Superior temporal gyrus (tissue), 1 donor: ENCODE measurements around the gene TMEM209.
"Not testable (repeated sequence)": the region's sequence is repeated elsewhere in the genome, so short reads cannot be mapped to it uniquely, and the experiment has no call there.

Experiments
- DNase-seq: peaks from one replicate; pipeline ENCODE4 v3.0.0-alpha.2; 2016; ENCODE audit errors: extremely low spot score

Gene TMEM209

GRCh38 chr7:130218806-130219620 lies 13.8 kb upstream of the TMEM209 start:
- no peak for DNase-seq

- DNase-seq = no peak
Observed at GRCh38 chr7:130216750-130217149, 11.5 kb upstream of the TMEM209 start.

DNA sequence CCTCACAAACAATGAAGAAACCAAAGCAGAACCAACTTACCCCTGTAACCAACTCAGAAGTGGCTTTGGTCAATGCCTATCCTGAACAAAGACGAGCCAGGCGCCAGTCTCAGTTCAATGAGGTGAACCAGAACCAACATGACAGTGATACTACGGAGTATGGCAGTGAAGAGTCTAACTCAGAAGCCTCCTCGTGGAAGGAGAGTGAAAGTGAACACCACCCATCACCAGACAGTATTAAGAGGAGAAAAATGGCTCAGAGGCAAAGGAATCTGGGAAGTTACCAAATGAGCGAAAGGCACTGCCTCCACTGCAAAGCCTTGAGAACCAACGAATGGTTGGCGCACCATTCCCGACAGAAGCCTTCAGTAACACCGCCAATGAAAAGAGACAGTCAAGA lies 10.8 kb upstream of the TMEM209 start:
- DNase-seq = no peak

DNA sequence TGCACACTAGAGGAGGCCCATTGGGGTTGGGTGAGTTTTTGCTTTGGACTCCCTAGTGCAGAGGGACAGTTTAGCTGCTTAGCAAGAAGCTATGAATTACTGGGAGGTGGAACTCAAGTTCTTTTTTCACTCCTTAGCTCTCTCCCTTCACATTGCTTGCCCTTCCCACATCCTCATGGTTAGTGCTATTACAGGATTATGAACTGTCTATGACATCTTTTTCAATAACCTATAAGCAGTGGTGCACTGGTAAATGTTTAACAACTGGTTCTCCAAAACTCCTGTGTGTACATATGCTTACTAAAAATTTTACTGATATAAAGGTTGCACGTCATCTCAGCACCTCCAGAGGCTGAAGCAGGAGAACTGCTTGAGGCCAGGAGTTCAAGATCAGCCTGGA lies 8.6 kb upstream of the TMEM209 start:
- DNase-seq = no peak

- no peak for DNase-seq
Observed at GRCh38 chr7:130210181-130210935, 5.2 kb upstream of the TMEM209 start.

GRCh38 chr7:130208516-130208915 lies 3.3 kb upstream of the TMEM209 start:
- no peak for DNase-seq

DNA sequence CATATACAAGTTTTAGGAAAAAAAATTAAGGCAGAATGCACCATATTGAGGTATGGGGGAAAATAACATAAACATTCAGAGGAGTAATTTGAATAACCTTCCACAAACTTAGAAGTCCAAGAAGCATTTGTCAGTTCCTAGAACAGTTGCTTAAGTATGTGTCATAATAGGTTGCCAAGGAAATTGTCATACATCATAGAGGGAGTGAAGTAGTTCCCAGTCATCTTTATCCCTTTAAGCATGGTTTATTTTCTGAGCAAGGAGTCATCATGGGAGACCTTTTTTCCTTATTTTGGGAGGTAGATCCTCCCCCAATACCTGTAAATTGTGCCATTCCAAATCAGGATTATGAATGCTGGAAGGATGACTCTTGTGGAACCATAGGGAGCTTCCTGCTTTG lies 2.4 kb upstream of the TMEM209 start, which contains the start of gene SSMEM1:
Gene SSMEM1, plus strand, starts transcription at position 219 of the 400 bp plus-strand sequence. Its CDS starts 51 bp downstream, at position 270.
- DNase-seq = no peak

GRCh38 chr7:130207033-130207432 lies 1.8 kb upstream of the TMEM209 start:
- DNase-seq = no peak

DNA sequence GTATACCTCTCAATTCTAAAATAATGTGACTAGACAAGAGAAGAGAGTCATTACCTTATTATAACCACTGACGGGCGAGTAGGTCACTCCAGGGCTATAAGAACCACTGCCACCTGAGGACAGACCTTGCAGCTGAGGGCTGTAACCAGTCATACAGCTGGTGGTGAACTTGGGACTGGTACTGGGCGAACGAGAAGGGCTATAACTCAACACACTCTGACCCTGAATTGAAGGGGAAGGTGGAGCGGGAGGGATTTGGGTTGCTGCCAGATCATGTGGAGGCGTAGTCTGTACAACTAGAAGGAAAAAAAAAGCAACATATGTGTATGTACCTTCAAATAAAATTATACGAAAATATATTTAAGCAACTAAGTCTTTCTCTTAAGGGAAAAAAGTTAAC lies 3.4 kb downstream of the TMEM209 start:
- DNase-seq = no peak

GRCh38 chr7:130197094-130197493 lies 8.1 kb downstream of the TMEM209 start:
- DNase-seq = no peak

DNA sequence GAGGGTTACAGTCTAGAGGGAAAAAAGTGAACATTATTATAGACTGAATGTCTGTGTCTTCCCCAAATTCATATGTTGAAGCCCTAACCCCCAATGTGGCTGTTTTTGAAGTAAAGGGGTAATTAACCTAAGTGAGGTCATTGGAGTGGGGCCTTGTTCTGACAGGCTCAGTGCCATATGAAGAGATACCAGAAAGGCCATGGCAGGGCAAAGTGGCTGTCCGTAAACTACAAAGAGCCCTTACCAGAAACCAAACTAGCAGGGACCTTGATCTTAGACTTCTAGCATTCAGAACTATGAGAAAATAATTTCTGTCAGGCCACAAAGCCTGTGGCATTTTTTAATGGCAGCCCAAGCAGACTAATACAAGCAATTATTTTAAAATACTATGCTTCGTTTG lies 8.7 kb downstream of the TMEM209 start:
- DNase-seq = no peak

DNA sequence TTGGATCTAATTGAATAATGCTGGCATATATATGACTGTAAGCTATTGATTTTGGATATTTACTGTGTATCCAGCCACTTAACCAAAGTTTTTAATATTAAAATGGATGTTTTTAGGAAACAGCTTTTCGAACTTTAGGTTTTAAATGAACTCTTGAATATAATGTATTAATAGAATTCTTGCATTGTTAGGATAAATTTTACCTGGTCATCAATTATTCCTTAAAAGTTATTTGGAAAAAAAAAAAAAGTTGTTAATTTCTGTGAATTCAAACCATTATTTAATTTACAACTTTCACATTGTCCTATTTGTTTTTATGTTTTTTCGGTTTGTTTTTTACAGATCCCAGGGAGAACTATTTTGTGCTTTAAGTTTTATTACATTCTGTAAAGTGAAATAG lies 9.8 kb downstream of the TMEM209 start:
- no peak for DNase-seq

- no peak for DNase-seq
Observed at GRCh38 chr7:130191791-130192190, 13.4 kb downstream of the TMEM209 start.

DNA sequence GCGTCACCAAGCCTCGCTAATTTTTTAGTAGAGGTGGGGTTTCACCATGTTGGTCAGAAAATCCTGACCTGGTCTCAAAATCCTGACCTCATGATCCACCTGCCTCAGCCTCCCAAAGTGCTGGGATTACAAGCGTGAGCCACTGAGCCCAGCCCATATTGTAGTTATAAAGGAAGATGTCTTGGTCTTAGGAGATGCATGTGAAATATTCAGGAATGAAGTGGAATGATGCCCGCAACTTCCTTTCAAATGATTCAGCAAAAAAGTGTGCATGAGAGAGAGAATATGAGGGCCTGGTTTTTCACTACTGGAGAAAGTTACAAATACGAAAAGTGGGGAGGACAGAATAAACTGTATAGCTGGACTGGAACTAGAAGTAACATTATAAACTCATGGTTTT lies 15.9 kb downstream of the TMEM209 start:
- DNase-seq = no peak

GRCh38 chr7:130187360-130187759 lies 17.8 kb downstream of the TMEM209 start:
- DNase-seq = no peak

DNA sequence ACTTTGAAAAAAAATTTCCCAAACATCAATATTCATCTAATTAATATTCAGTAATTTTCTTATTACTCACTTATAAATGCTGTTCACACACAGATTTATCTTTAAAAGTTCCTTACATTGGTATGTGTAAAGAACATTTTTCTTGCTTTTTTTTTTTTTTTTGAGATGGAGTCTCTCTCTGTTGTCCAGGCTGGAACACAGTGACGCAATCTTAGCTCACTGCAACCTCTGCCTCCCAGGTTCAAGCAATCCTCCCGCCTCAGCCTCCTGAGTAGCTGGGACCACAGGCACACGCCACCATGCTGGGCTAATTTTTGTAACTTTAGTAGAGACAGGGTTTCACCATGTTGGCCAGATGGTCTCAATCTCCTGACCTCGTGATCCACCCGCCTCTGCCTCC lies 20.9 kb downstream of the TMEM209 start:
- DNase-seq = not testable (repeated sequence)

DNA sequence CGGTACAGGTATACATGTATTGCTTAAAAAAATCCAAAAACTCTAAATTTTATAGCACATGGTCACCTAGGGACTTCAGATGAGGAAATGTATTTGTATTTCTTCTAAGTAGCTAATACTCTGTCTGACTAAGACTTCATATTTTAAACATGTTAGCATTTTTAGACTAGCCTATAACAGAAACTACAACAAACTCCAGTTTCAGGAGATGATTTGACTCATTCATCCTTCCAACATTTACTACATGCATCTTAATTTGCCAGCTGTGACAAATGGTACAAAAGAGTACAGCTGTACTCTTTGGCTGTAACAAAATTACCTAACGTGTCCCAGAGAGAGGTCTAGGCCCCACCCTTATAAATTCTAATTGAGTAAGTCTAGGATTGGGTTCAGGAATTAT lies 22.2 kb downstream of the TMEM209 start:
- no peak for DNase-seq

DNA sequence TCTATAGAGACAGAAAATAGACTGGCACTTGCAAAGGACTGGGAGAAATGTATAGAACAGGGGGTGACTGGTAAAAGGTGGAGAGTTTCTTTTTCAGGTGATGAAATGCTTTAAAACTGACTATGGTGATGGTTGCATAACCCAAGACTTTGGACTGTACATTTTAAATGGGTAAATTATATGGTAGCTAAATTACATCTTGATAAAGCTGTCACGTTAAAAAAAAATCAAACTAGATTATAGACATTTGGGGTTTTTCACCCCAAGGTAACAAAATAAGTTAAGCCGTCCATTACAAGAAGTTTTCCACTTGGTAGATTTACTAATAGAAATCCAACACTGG lies 24.0 kb downstream of the TMEM209 start:
- no peak for DNase-seq

DNA sequence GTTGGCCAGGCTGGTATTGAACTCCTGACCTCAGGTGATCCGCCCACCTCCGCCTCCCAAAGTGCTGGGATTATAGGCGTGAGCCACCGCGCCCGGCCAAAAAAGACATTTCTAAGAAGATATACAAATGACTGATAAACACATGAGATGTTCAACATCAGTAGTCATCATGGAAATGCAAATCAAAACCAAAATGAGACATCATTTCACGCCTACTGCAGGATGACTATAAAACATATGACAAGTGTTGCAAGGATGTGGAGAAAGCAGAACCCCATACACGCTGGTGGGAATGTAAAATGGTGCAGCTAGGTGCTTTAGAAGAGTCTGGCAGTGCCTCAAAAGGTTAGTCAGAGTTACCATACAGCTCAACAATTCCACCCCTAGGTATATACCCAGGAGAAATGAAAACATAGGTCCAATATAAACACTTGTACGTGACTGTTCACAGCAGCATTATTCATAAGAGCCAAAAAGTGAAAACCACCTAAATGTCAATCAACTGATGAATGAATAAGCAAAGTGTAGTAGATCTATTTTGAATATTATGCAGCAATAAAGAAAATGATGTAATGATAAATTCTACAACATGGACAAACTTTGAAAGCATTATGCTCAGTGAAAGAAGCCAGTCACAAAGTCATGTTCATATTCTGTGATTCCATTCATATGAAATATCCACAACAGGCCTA lies 24.5 kb downstream of the TMEM209 start:
- no peak for DNase-seq

DNA sequence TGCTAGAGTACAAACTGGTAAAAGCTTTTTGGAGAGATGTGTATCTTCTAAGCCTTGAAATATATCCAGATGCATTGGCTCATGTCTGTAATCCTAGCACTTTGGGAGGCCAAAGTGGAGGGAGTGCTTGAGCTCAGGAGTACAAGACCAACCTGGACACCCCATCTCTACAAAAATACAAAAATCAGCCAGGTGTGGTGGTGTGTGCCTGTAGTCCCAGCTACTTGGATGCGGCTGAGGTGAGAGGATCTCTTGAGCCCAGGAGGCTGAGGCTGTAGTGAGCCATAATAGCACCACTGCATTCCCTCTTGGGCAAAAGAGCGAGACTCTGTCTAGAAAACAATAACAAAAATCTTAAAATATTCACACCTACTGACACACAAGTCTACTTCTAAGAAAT lies 25.6 kb downstream of the TMEM209 start:
- no peak for DNase-seq

DNA sequence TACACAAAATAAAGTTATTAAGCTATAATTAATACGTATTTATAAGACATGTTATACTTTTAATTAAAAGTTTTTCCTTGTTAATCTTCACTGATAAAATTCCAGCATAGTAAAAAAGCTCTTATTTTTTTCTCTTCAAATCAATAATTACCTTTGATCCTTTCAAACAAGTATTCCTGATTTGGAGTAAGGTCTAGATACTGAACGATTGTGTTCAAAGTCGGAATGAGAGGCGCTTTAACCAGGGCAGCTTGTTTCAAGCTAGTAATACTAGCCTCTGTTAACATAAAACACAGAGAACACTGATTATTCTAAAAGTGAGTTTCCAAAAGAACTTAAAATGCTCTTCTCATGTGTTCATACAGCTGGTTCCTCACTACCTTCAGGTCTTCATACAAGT lies 27.0 kb downstream of the TMEM209 start:
- no peak for DNase-seq

DNA sequence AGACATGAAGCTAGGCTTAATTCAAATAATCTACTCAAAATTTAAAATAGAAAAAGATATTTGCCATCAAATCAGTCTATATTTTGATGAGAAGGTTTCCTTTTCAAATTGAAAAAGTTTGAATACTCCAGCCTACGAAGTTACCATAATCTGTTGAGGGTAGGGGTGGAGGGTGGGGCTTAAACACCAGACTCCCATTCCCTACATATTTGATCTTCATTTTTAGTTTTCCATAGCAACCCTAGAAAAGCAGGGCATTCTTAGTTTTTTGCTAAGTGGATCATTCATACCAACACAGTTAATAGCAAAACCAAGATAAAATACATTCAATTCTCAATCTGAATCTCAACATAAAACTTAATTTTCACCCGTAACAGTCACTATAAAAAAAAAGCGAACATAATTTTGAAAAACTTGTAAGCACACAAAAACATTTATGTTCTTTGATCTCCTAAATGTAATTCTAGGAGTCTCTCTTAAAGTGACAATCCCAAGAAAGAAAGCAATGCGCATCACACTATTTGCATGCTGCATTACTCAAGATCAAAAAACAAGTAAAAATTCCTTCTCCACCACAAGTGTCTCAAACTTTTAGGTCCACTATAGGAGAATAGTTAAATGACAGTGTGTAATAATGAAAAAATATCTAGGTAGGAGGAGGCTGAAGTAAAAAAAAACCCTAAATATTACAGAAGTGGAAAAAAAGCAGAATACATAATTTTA lies 30.8 kb downstream of the TMEM209 start:
- no peak for DNase-seq
